HepG2 (cell line): Measurements from ENCODE around the gene AGAP1.

ENCODE experiments used
- GATAD1 ChIP-seq: IDR thresholded peaks from 2 replicates; pipeline ENCODE4 v1.6.1; 2016; ENCODE audit warnings: missing genetic modification reagents, missing compliant biosample characterization
- MIER2 ChIP-seq: IDR thresholded peaks from 2 replicates; pipeline ENCODE4 v1.6.1; 2016; ENCODE audit warnings: missing biosample characterization, missing genetic modification reagents
- POLR2AphosphoS5 ChIP-seq: IDR thresholded peaks from 2 replicates; pipeline ENCODE4 v1.6.1; 2012; ENCODE audit warnings: low read depth, low read length
- TF ChIP-seq, protein P1 (sequence below): sonication (generic); formaldehyde crosslinking; IDR thresholded peaks from 2 replicates; pipeline ENCODE4 v1.5.0; 2020; ENCODE audit warnings: mild to moderate bottlenecking, missing genetic modification reagents, moderate library complexity

DNA sequence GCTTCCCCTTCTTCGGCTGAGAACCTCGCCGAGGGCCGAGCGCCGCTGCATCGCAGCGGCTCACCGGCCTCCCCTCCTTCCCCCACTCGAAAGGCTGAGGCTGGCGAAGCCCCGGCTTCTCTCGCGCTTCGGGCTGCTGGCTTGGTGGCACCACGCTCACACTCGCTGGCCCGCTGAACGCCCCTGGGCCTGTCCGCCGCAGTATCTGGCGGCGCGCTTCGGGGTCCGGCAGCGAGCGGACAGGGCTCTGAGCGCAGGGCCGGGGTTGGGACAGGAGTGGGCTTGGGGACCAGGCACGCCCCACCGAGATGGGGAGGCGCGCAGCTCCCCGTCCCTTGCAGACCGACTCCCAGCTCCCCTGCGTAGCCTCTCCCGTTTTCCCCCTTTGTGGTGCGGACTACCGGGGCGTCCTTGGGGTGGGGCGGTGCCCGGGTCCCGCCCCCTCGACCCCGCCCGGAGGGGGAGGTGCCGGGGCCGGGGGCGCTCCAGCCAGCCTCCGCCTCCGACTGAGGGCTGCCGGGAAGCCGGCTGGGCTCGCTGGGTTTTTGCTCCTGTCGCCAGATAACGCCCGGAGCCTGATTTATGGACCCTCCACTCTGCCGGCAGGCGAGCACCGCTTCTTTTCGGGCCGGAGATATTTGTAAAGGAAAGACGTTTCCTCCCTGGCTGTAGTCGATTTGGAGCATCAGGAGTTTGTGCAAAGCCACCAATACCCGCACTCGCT lies 670.5 kb downstream of the AGAP1 start:
- TF ChIP-seq POLR2AphosphoS5 (no peak), MIER2 (no peak), GATAD1 (CRISPR knock-in tag) (no peak)
- TF ChIP-seq, protein P1, sequence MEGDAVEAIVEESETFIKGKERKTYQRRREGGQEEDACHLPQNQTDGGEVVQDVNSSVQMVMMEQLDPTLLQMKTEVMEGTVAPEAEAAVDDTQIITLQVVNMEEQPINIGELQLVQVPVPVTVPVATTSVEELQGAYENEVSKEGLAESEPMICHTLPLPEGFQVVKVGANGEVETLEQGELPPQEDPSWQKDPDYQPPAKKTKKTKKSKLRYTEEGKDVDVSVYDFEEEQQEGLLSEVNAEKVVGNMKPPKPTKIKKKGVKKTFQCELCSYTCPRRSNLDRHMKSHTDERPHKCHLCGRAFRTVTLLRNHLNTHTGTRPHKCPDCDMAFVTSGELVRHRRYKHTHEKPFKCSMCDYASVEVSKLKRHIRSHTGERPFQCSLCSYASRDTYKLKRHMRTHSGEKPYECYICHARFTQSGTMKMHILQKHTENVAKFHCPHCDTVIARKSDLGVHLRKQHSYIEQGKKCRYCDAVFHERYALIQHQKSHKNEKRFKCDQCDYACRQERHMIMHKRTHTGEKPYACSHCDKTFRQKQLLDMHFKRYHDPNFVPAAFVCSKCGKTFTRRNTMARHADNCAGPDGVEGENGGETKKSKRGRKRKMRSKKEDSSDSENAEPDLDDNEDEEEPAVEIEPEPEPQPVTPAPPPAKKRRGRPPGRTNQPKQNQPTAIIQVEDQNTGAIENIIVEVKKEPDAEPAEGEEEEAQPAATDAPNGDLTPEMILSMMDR (CRISPR knock-in tag): no peak
